GM12878 (cell line): ENCODE measurements around the gene RAD51B. TPM values are rescaled to one million over a fixed set of nuclear protein-coding genes. Genes with fewer than 3 reads are reported as not detected.

ENCODE experiments used
- ATAC-seq: fragments of 200-7000 bp; cut with Tn5 transposase; 3 replicates; pipeline ENCODE4 v1.9.1; 2020; ENCODE audit warnings: mild to moderate bottlenecking, moderate library complexity
- BruUV-seq: library from RNA; stranded (reverse); fragments of 400-500 nt; replicated peaks from 2 replicates; lab custom pipeline; 2021; lab: Mats Ljungman, UMichigan
- CTCF ChIA-PET: fragments of 300-600 bp; sonication (Branson Sonifier 250); formaldehyde crosslinking; extraction: SDS; loops from one replicate; lab custom pipeline; 2021; ENCODE audit warnings: inconsistent platforms; lab: Yijun Ruan, JAX
- POLR2A ChIA-PET: fragments of 350-600 bp; formaldehyde crosslinking; extraction: SDS; loops from one replicate; lab custom pipeline; 2021; ENCODE audit warnings: inconsistent platforms; lab: Charles Lee
- RAD21 ChIA-PET: fragments of 300-600 bp; sonication (Branson Sonifier 250); formaldehyde crosslinking; loops from one replicate; lab custom pipeline; 2023; ENCODE audit warnings: antibody characterized with exemption; ENCODE audit not compliant: unreplicated experiment; lab: Charles Lee
- SMC1A ChIA-PET: fragments of 300-600 bp; sonication (Branson Sonifier 250); formaldehyde crosslinking; loops from one replicate; lab custom pipeline; 2023; ENCODE audit not compliant: unreplicated experiment, uncharacterized antibody; lab: Charles Lee
- DNase-seq: peaks from one replicate; pipeline ENCODE4 v3.0.0-alpha.2; 2011; ENCODE audit warnings: low read depth, low spot score
- FAIRE-seq: peaks from 3 replicates; lab custom pipeline; 2011; peaks lifted over from hg19 to GRCh38; lab: Jason Lieb, UNC
- H2AFZ ChIP-seq: 2 replicates; pipeline ENCODE4 v1.6.0; 2011; ENCODE audit warnings: low read depth, low read length, control low read depth; ENCODE audit not compliant: control insufficient read depth
- H3K27ac ChIP-seq: 2 replicates; pipeline ENCODE4 v1.5.1; 2011; ENCODE audit warnings: control low read depth; ENCODE audit not compliant: control insufficient read depth, insufficient read depth
- H3K27me3 ChIP-seq, 2 experiments: replicated peaks in 1 of 2; 2 replicates each; pipeline versions ENCODE4 v1.6.0 to v1.6.1; 2011; ENCODE audit warnings: low read length in 1 of 2; ENCODE audit not compliant: control insufficient read depth in 2 of 2, insufficient read depth in 2 of 2
- H3K36me3 ChIP-seq, 2 experiments: 2 replicates each; pipeline ENCODE4 v1.5.1; 2011; ENCODE audit warnings: low read length in 1 of 2; ENCODE audit not compliant: control insufficient read depth in 2 of 2, insufficient read depth in 2 of 2
- H3K4me1 ChIP-seq: 2 replicates; pipeline ENCODE4 v1.6.1; 2011; ENCODE audit warnings: mild to moderate bottlenecking, low read length, moderate library complexity, mixed read lengths; ENCODE audit not compliant: control insufficient read depth, insufficient read depth
- H3K4me2 ChIP-seq: 2 replicates; pipeline ENCODE4 v1.6.0; 2011; ENCODE audit warnings: control low read depth; ENCODE audit not compliant: control insufficient read depth, insufficient read depth
- H3K4me3 ChIP-seq: fragments of 200-600 bp; sonication (generic); 2 replicates; pipeline ENCODE4 v1.5.1; 2016
- H3K79me2 ChIP-seq: 2 replicates; pipeline ENCODE4 v1.6.0; 2011; ENCODE audit warnings: low read length; ENCODE audit not compliant: control insufficient read depth, insufficient read depth
- H3K9ac ChIP-seq: 2 replicates; pipeline ENCODE4 v1.8.0; 2011; ENCODE audit warnings: low read length, control low read depth, mixed read lengths; ENCODE audit not compliant: control insufficient read depth, insufficient read depth
- H3K9me3 ChIP-seq: replicated peaks from 3 replicates; pipeline ENCODE4 v1.5.1; 2011; ENCODE audit warnings: mild to moderate bottlenecking, low read length; ENCODE audit not compliant: control insufficient read depth, insufficient read depth
- H4K20me1 ChIP-seq: 2 replicates; pipeline ENCODE4 v1.6.0; 2011; ENCODE audit not compliant: control insufficient read depth, insufficient read depth
- E4F1 ChIP-seq: fragments of 450-650 bp; IDR thresholded peaks from 2 replicates; pipeline ENCODE4 v1.6.1; 2018; ENCODE audit warnings: borderline replicate concordance, mild to moderate bottlenecking; ENCODE audit not compliant: partially characterized antibody
- HSF1 ChIP-seq: fragments of 150-350 bp; IDR thresholded peaks from 2 replicates; pipeline ENCODE4 v1.6.1; 2014; ENCODE audit warnings: mild to moderate bottlenecking, low read depth, low read length
- MEF2A ChIP-seq: IDR thresholded peaks from 2 replicates; pipeline ENCODE4 v1.6.1; 2011; ENCODE audit warnings: low read depth, mild to moderate bottlenecking, low read length, moderate library complexity; ENCODE audit not compliant: insufficient read depth
- RELA ChIP-seq: fragments of 450-650 bp; IDR thresholded peaks from 2 replicates; pipeline ENCODE4 v1.8.0; 2014; ENCODE audit warnings: borderline replicate concordance; ENCODE audit not compliant: partially characterized antibody
- ZBTB11 ChIP-seq: fragments of 450-650 bp; formaldehyde crosslinking; IDR thresholded peaks from 2 replicates; pipeline ENCODE4 v1.5.0; 2022; ENCODE audit warnings: mild to moderate bottlenecking, missing genetic modification characterization
- ZBTB33 ChIP-seq: fragments of 450-650 bp; IDR thresholded peaks from 2 replicates; pipeline ENCODE4 v1.6.1; 2017; ENCODE audit warnings: mild to moderate bottlenecking
- ZSCAN29 ChIP-seq: fragments of 450-650 bp; IDR thresholded peaks from 2 replicates; pipeline ENCODE4 v1.6.1; 2017; ENCODE audit warnings: mild to moderate bottlenecking, moderate library complexity
- WGBS: methylation state at CpG from one replicate; pipeline ENCODE4 v1.1.6; 2016; ENCODE audit warnings: low lambda C conversion rate; ENCODE audit not compliant: insufficient replicate concordance, insufficient coverage; ENCODE audit errors: missing lambda C conversion rate; 5-methylcytosine and 5-hydroxymethylcytosine counted together
- in situ Hi-C: fragments of 300-500 bp; cut with MboI; formaldehyde crosslinking; loops from 9 replicates; pipeline ENCODE4 v1.14.3; 2018; ENCODE audit warnings: mixed read lengths
- intact Hi-C: fragments of 100-400 bp; cut with micrococcal nuclease; formaldehyde crosslinking; loops from one replicate; pipeline ENCODE4 v1.14.2; 2022; ENCODE audit not compliant: unreplicated experiment
- polyA plus RNA-seq, 11 experiments: library from polyadenylated mRNA; depleted of rRNA in 4 of 11; unstranded in 6 of 11; stranded (reverse) in 5 of 11; fragments of >200 nt; fragmentation: Nextera tagmentation in 4 of 11; fragmentation: Illumina TruSeq in 1 of 11; extraction: Ambion mirVana in 4 of 11; extraction: Trizol in 1 of 11; gene quantifications; 1 replicate in 1 of 11; 2 replicates in 10 of 11; pipeline versions ENCODE4 v1.2.1 to v1.2.3, GENCODE V29; 2011 to 2016; ENCODE audit warnings: inconsistent platforms in 2 of 11, missing spikeins in 2 of 11, low read depth in 1 of 11
- total RNA-seq, 4 experiments: library from RNA; depleted of rRNA in 3 of 4; stranded (reverse); fragments of >200 nt in 3 of 4; fragmentation: Illumina TruSeq in 1 of 4; extraction: Trizol in 1 of 4; gene quantifications; 2 replicates each; pipeline versions ENCODE4 v1.2.1 to v1.2.3, GENCODE V29; 2013 to 2021

Gene RAD51B
- total and polyA plus RNA-seq, 10 of the 15 experiments (the other 5 are each of a cell fraction or from before 2014, with no cell fraction given), result 9.8 to 26.8 (median 21.3) TPM

GRCh38 chr14:68098834-68099233, 279.3 kb downstream of the RAD51B start:
- Histone ChIP-seq H3K27ac (no peak overlapping the region), H3K9ac (no peak overlapping the region), H3K4me2 (no peak overlapping the region), H3K27me3 (no peaks in the 10 kb centered on the region), H3K4me3 (no peak overlapping the region), H3K79me2 (no peaks in the 10 kb centered on the region), H4K20me1 (no peaks in the 10 kb centered on the region), H2AFZ (no peak overlapping the region), H3K36me3 (no peaks in the 10 kb centered on the region), H3K4me1 (no peaks in the 10 kb centered on the region), H3K9me3 (peaks cover 28% of the 10 kb centered on the region)
- no peak for DNase-seq
- POLR2A ChIA-PET, result no interaction called here
- TF ChIP-seq RELA (no peak), E4F1 (no peak), ZSCAN29 (no peak), ZBTB11 (CRISPR knock-in tag) (no peak), ZBTB33 (no peak), HSF1 (no peak), MEF2A (no peak)
- RAD21 ChIA-PET, result no interaction called here
- CTCF ChIA-PET, result interaction anchor here (1.3 kb wide), 1 partner anchor 14 kb away, joined by 3 read pairs; no protein-coding TSS in a partner anchor
- BruUV-seq, result no TSS peak
- in situ Hi-C loops (no loop called here), intact Hi-C loops (no loop called here)
- 72% methylated on average over 2 of the region's 2 CpGs for WGBS
- FAIRE-seq, result no peak
- SMC1A ChIA-PET, result interaction anchor here (0.5 kb wide), 1 partner anchor 99 kb away, joined by 3 read pairs; no protein-coding TSS in a partner anchor
- no peak for ATAC-seq
